Measurements from ENCODE around the gene CACNB2. TPM values are rescaled to one million over a fixed set of nuclear protein-coding genes. Genes with fewer than 3 reads are reported as not detected.

Gene CACNB2
- total RNA-seq, 4 donors from 2014 or later = 0.81 to 13.9 (median 4.5) TPM

GRCh38 chr10:18185621-18186020, 45.4 kb downstream of the CACNB2 start:
- no peaks in the 10 kb centered on the region for H3K27me3 ChIP-seq
- TF ChIP-seq POLR2A (IDR thresholded peaks at IDR 0.05) = no peak
- TF ChIP-seq, protein P1, sequence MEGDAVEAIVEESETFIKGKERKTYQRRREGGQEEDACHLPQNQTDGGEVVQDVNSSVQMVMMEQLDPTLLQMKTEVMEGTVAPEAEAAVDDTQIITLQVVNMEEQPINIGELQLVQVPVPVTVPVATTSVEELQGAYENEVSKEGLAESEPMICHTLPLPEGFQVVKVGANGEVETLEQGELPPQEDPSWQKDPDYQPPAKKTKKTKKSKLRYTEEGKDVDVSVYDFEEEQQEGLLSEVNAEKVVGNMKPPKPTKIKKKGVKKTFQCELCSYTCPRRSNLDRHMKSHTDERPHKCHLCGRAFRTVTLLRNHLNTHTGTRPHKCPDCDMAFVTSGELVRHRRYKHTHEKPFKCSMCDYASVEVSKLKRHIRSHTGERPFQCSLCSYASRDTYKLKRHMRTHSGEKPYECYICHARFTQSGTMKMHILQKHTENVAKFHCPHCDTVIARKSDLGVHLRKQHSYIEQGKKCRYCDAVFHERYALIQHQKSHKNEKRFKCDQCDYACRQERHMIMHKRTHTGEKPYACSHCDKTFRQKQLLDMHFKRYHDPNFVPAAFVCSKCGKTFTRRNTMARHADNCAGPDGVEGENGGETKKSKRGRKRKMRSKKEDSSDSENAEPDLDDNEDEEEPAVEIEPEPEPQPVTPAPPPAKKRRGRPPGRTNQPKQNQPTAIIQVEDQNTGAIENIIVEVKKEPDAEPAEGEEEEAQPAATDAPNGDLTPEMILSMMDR (IDR thresholded peaks at IDR 0.05) = no peak
- no peaks in the 10 kb centered on the region for H3K4me1 ChIP-seq
- no peaks in the 10 kb centered on the region for H3K9me3 ChIP-seq
- H3K27ac ChIP-seq = no peak overlapping the region
- 49 to 65% methylated on average over 3 of the region's 3 CpGs for WGBS, 2 donors
- no peak for DNase-seq
- intact Hi-C loops (cut with DNase I) = no loop called here
- H3K36me3 ChIP-seq = no peaks in the 10 kb centered on the region
- H3K4me3 ChIP-seq (replicated peaks in 1 of 3) = no peak overlapping the region

DNA sequence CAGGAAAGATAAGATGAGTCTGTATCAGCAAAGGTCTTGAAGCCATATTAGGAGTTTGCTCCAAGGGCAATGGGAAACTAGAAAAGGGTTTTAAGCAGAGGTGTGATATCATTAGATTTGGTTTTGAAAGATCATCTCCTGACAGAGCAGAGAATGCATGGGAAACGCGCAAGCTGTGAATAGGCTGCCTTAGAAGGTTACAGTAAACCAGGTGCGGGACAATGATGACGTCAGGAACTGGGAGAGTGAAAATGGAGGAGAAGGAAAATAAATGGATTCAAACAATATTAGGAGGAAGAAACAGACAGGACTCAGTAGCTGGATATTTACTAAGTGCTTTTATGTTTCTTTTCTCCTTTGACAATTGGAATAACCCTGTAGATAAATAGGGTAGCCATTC, 50.6 kb downstream of the CACNB2 start:
- Histone ChIP-seq H3K36me3 (no peaks in the 10 kb centered on the region), H3K4me1 (no peaks in the 10 kb centered on the region), H3K4me3 (replicated peaks in 1 of 3) (no peak overlapping the region), H3K27me3 (no peaks in the 10 kb centered on the region), H3K27ac (no peak overlapping the region), H3K9me3 (no peaks in the 10 kb centered on the region)
- WGBS, 2 donors = 94% methylated on average over 4 of the region's 4 CpGs
- intact Hi-C loops (cut with DNase I) = no loop called here
- TF ChIP-seq, protein P1 (IDR thresholded peaks at IDR 0.05) = no peak
- TF ChIP-seq POLR2A (IDR thresholded peaks at IDR 0.05) = no peak
- no peak for DNase-seq

DNA sequence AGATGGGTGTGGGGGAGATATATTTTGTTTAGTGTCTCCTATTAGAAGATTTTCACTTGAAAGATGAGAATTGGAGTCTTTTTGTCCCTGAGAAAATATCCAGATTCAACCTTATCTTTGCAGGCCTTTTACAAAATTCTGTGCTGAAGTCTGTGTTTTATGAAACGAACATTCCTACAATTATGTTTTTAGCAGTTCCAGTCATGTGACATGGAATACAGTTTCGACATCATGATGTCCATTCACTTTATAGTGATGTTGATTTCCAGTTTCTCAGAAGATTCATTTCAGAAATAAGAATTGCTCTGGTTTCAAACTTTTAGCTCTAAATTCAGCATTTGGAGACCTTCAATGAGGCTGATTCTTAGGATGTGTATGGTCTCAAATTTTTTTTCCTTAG, 54.4 kb downstream of the CACNB2 start:
- Histone ChIP-seq H3K27me3 (no peaks in the 10 kb centered on the region), H3K27ac (no peak overlapping the region), H3K9me3 (no peaks in the 10 kb centered on the region), H3K4me1 (no peaks in the 10 kb centered on the region), H3K36me3 (no peaks in the 10 kb centered on the region), H3K4me3 (replicated peaks in 1 of 3) (no peak overlapping the region)
- WGBS, 2 donors = 69 to 77% methylated on average over 2 of the region's 2 CpGs
- DNase-seq = no peak
- TF ChIP-seq POLR2A (IDR thresholded peaks at IDR 0.05) = no peak
- TF ChIP-seq, protein P1 (IDR thresholded peaks at IDR 0.05) = no peak
- intact Hi-C loops (cut with DNase I) = no loop called here

- WGBS, 2 donors = 67 to 72% methylated on average over 10 of the region's 10 CpGs
- no peak overlapping the region for H3K4me3 ChIP-seq (replicated peaks in 1 of 3)
- H3K4me1 ChIP-seq = no peaks in the 10 kb centered on the region
- no peaks in the 10 kb centered on the region for H3K27me3 ChIP-seq
- no peak for DNase-seq
- H3K27ac ChIP-seq = no peak overlapping the region
- TF ChIP-seq POLR2A (IDR thresholded peaks at IDR 0.05) = no peak
- TF ChIP-seq, protein P1 (IDR thresholded peaks at IDR 0.05) = no peak
- no peaks in the 10 kb centered on the region for H3K36me3 ChIP-seq
- intact Hi-C loops (cut with DNase I) = no loop called here
- H3K9me3 ChIP-seq = no peaks in the 10 kb centered on the region
Observed at GRCh38 chr10:18195060-18195799, 55.0 kb downstream of the CACNB2 start.

DNA sequence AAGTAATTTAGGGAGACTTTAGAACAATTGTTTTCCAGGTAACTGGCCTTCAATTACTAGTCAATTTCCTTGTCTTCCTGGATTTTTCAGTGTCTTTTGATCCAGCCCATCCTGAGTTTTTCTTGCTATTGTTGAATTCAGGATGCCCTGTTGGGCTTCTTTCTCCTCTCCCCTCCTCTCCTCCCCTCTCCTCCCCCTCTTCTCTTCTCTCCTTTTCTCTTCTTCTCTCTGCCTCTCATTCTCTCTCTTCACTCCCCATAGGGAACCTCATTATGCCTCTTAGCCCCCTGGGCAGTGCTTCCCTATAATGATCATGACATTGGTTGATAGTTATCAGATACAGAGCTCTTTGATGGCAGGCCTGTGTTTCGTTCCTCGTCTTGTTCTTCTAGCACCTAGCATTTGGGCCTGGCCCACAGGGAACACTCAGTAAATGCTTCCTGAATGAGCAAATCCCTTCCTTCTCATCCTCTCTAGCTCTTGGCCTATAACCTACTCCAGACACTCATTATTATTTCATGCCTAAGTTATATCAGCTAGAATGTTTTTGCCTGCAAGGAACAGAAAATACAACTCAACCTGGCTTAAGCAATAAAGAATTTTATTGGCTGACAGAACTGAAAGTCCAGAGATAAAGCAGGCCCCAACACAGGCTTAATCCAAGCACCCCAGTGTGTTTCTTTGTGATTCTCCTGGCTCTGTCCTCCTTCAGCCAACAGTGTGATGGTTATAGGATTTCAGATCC, 56.8 kb downstream of the CACNB2 start:
- Histone ChIP-seq H3K4me3 (replicated peaks in 1 of 3) (no peak overlapping the region), H3K27me3 (no peaks in the 10 kb centered on the region), H3K9me3 (no peaks in the 10 kb centered on the region), H3K36me3 (no peaks in the 10 kb centered on the region), H3K4me1 (no peaks in the 10 kb centered on the region), H3K27ac (no peak overlapping the region)
- WGBS, 2 donors = 88 to 94% methylated on average over 2 of the region's 2 CpGs
- TF ChIP-seq, protein P1 (IDR thresholded peaks at IDR 0.05) = no peak
- TF ChIP-seq POLR2A (IDR thresholded peaks at IDR 0.05) = no peak
- DNase-seq = no peak
- intact Hi-C loops (cut with DNase I) = no loop called here
